Measurements from ENCODE around the gene CCNA2. TPM values are rescaled to one million over a fixed set of nuclear protein-coding genes. Genes with fewer than 3 reads are reported as not detected.

CCNA2 gene
- total RNA-seq, 2 experiments from 2014 or later = 104 to 107 TPM

- Mint-ChIP-seq H3K27me3 (peaks cover 35% of the 10 kb centered on the region), H3K4me1 (peaks cover 16% of the 10 kb centered on the region), H3K9me3 (no peaks in the 10 kb centered on the region), H3K27ac (no peak overlapping the region), H3K4me3 (no peak overlapping the region), H3K36me3 (ENCODE audit: low read depth) (no peaks in the 10 kb centered on the region)
- ChIA-PET CTCF (no interaction called here), POLR2A (no interaction called here)
- no peak for DNase-seq
These were observed 38.2 kb downstream of the CCNA2 start for GRCh38 chr4:121785479-121785878.

- H3K4me3 Mint-ChIP-seq = no peak overlapping the region
- H3K4me1 Mint-ChIP-seq = peaks cover 16% of the 10 kb centered on the region
- H3K36me3 Mint-ChIP-seq (ENCODE audit: low read depth) = no peaks in the 10 kb centered on the region
- POLR2A ChIA-PET = no interaction called here
- H3K9me3 Mint-ChIP-seq = no peaks in the 10 kb centered on the region
- CTCF ChIA-PET = no interaction called here
- H3K27me3 Mint-ChIP-seq = peaks cover 37% of the 10 kb centered on the region
- no peak overlapping the region for H3K27ac Mint-ChIP-seq
- DNase-seq = no peak
These were observed 38.7 kb downstream of the CCNA2 start for GRCh38 chr4:121784975-121785374.

GRCh38 chr4:121784401-121784800 is 39.3 kb downstream of the CCNA2 start:
- ChIA-PET POLR2A (no interaction called here), CTCF (no interaction called here)
- no peak overlapping the region for H3K27ac Mint-ChIP-seq
- peaks cover 39% of the 10 kb centered on the region for H3K27me3 Mint-ChIP-seq
- H3K9me3 Mint-ChIP-seq = no peaks in the 10 kb centered on the region
- DNase-seq = no peak
- peaks cover 13% of the 10 kb centered on the region for H3K4me1 Mint-ChIP-seq
- no peak overlapping the region for H3K4me3 Mint-ChIP-seq
- H3K36me3 Mint-ChIP-seq (ENCODE audit: low read depth) = no peaks in the 10 kb centered on the region

GRCh38 chr4:121783210-121783609 is 40.5 kb downstream of the CCNA2 start:
- Mint-ChIP-seq H3K4me3 (no peak overlapping the region), H3K9me3 (no peaks in the 10 kb centered on the region), H3K4me1 (peaks cover 3% of the 10 kb centered on the region), H3K27ac (no peak overlapping the region), H3K36me3 (ENCODE audit: low read depth) (no peaks in the 10 kb centered on the region), H3K27me3 (peaks cover 37% of the 10 kb centered on the region)
- no peak for DNase-seq
- CTCF ChIA-PET = no interaction called here
- POLR2A ChIA-PET = no interaction called here

GRCh38 chr4:121778991-121779628 is 44.6 kb downstream of the CCNA2 start:
- CTCF ChIA-PET = no interaction called here
- POLR2A ChIA-PET = interaction anchor here (1.0 kb wide), 1 partner anchor 15 kb away, joined by 3 read pairs; no protein-coding TSS in a partner anchor
- Mint-ChIP-seq H3K27ac (no peak overlapping the region), H3K36me3 (ENCODE audit: low read depth) (no peaks in the 10 kb centered on the region), H3K4me3 (no peak overlapping the region), H3K4me1 (peaks cover 1% of the 10 kb centered on the region), H3K9me3 (no peaks in the 10 kb centered on the region), H3K27me3 (peaks cover 31% of the 10 kb centered on the region)
- no peak for DNase-seq

- Mint-ChIP-seq H3K36me3 (ENCODE audit: low read depth) (no peaks in the 10 kb centered on the region), H3K4me1 (peaks cover 1% of the 10 kb centered on the region), H3K4me3 (no peak overlapping the region), H3K27me3 (peaks cover 26% of the 10 kb centered on the region), H3K9me3 (no peaks in the 10 kb centered on the region), H3K27ac (no peak overlapping the region)
- no peak for DNase-seq
- ChIA-PET POLR2A (no interaction called here), CTCF (no interaction called here)
These were observed 46.1 kb downstream of the CCNA2 start for GRCh38 chr4:121777625-121778024.

GRCh38 chr4:121776610-121777401 is 46.9 kb downstream of the CCNA2 start:
- no peaks in the 10 kb centered on the region for H3K36me3 Mint-ChIP-seq (ENCODE audit: low read depth)

GRCh38 chr4:121773883-121774282 is 49.8 kb downstream of the CCNA2 start:
- no peaks in the 10 kb centered on the region for H3K9me3 Mint-ChIP-seq
- ChIA-PET POLR2A (no interaction called here), CTCF (no interaction called here)
- no peak overlapping the region for H3K27ac Mint-ChIP-seq
- H3K4me1 Mint-ChIP-seq = peaks cover 1% of the 10 kb centered on the region
- DNase-seq = no peak
- H3K36me3 Mint-ChIP-seq (ENCODE audit: low read depth) = no peaks in the 10 kb centered on the region
- no peak overlapping the region for H3K4me3 Mint-ChIP-seq
- H3K27me3 Mint-ChIP-seq = peaks cover 36% of the 10 kb centered on the region

More at GRCh38 chr4:121776610-121777401, 46.9 kb downstream of the CCNA2 start:
- H3K27ac Mint-ChIP-seq = no peak overlapping the region
- DNase-seq = no peak
- peaks cover 31% of the 10 kb centered on the region for H3K27me3 Mint-ChIP-seq
- no peaks in the 10 kb centered on the region for H3K9me3 Mint-ChIP-seq
- H3K4me1 Mint-ChIP-seq = peaks cover 1% of the 10 kb centered on the region
- ChIA-PET CTCF (no interaction called here), POLR2A (no interaction called here)
- H3K4me3 Mint-ChIP-seq = no peak overlapping the region

GRCh38 chr4:121771869-121772268 is 51.8 kb downstream of the CCNA2 start:
- POLR2A ChIA-PET = no interaction called here
- no peaks in the 10 kb centered on the region for H3K9me3 Mint-ChIP-seq
- no peaks in the 10 kb centered on the region for H3K4me1 Mint-ChIP-seq
- CTCF ChIA-PET = no interaction called here
- H3K36me3 Mint-ChIP-seq (ENCODE audit: low read depth) = no peaks in the 10 kb centered on the region
- H3K27me3 Mint-ChIP-seq = peaks cover 40% of the 10 kb centered on the region
- no peak overlapping the region for H3K27ac Mint-ChIP-seq
- no peak overlapping the region for H3K4me3 Mint-ChIP-seq
- no peak for DNase-seq

- Mint-ChIP-seq H3K27me3 (peaks cover 58% of the 10 kb centered on the region), H3K4me1 (peaks cover 4% of the 10 kb centered on the region), H3K4me3 (no peak overlapping the region), H3K27ac (no peak overlapping the region), H3K9me3 (no peaks in the 10 kb centered on the region), H3K36me3 (ENCODE audit: low read depth) (no peaks in the 10 kb centered on the region)
- ChIA-PET POLR2A (no interaction called here), CTCF (no interaction called here)
- DNase-seq = no peak
These were observed 54.3 kb downstream of the CCNA2 start for GRCh38 chr4:121769341-121769740.

- no peak overlapping the region for H3K27ac Mint-ChIP-seq
- CTCF ChIA-PET = no interaction called here
- peaks cover 71% of the 10 kb centered on the region for H3K27me3 Mint-ChIP-seq
- no peaks in the 10 kb centered on the region for H3K9me3 Mint-ChIP-seq
- DNase-seq = no peak
- H3K36me3 Mint-ChIP-seq (ENCODE audit: low read depth) = no peaks in the 10 kb centered on the region
- peaks cover 8% of the 10 kb centered on the region for H3K4me1 Mint-ChIP-seq
- POLR2A ChIA-PET = interaction anchor here (0.6 kb wide), 1 partner anchor 68 kb away, joined by 3 read pairs; no protein-coding TSS in a partner anchor
- H3K4me3 Mint-ChIP-seq = no peak overlapping the region
These were observed 56.5 kb downstream of the CCNA2 start for GRCh38 chr4:121767166-121767565.

Measured in activated CD4-positive, alpha-beta memory T cell treated with anti-CD3 and anti-CD28 coated beads, Interleukin-2, amount 10 ng/mL, durations not matched to agents 7 days and 5 days (primary cell).